ENCODE data around the gene CEP41.

- no peak for TF ChIP-seq CTCF (IDR thresholded peaks at IDR 0.05 in 4 of 5, conservative IDR thresholded peaks at IDR 0.05 in 1 of 5)
- no peak for TF ChIP-seq POLR2A (IDR thresholded peaks at IDR 0.05)
Measured at GRCh38 chr7:130369831-130370550, 70.8 kb downstream of the CEP41 start.

All from gastrocnemius medialis (tissue), 4 donors.